GM12865 (cell line): ENCODE measurements around the gene PRG2.

Experiments used
- DNase-seq: peaks from one replicate; pipeline ENCODE4 v3.0.0; 2010; ENCODE audit warnings: low read depth
- H3K4me3 ChIP-seq: 2 replicates; pipeline ENCODE4 v1.5.1; 2011; ENCODE audit warnings: mild to moderate bottlenecking, low read depth, low read length, control low read depth
- TF ChIP-seq, protein P1 (sequence below): IDR thresholded peaks from 2 replicates; pipeline ENCODE4 v1.5.1; 2011; ENCODE audit warnings: low read length, control low read depth, low read depth, inconsistent platforms; ENCODE audit not compliant: insufficient read depth; ENCODE audit errors: missing control alignments

Gene PRG2

DNA sequence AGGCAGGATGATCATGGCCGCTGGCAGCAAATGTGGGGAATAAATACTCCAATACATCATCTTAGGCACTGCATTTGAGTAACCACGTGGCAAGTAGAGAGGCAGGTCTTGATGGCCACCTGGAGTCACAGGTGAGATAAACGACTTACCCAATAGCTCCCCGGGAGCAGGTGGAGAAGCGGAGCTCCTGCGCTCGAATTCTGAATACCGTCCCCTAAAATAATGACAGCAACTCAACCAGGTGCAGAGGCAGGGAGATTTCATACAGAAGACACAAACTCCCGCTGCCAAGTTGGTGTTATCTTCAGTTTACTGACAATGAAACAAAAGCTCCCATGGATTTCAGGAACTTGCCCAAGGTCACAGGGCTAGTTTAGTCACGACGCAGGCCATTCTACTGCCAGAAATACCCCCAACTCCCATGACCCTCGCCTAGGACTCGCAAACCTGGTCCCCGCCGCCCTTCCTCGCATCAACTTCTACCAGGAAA, 36.0 kb upstream of the PRG2 start:
- DNase-seq: peak; percentile 59
- TF ChIP-seq, protein P1, sequence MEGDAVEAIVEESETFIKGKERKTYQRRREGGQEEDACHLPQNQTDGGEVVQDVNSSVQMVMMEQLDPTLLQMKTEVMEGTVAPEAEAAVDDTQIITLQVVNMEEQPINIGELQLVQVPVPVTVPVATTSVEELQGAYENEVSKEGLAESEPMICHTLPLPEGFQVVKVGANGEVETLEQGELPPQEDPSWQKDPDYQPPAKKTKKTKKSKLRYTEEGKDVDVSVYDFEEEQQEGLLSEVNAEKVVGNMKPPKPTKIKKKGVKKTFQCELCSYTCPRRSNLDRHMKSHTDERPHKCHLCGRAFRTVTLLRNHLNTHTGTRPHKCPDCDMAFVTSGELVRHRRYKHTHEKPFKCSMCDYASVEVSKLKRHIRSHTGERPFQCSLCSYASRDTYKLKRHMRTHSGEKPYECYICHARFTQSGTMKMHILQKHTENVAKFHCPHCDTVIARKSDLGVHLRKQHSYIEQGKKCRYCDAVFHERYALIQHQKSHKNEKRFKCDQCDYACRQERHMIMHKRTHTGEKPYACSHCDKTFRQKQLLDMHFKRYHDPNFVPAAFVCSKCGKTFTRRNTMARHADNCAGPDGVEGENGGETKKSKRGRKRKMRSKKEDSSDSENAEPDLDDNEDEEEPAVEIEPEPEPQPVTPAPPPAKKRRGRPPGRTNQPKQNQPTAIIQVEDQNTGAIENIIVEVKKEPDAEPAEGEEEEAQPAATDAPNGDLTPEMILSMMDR: no peak
- H3K4me3 ChIP-seq: peak overlapping the region; percentile 71

DNA sequence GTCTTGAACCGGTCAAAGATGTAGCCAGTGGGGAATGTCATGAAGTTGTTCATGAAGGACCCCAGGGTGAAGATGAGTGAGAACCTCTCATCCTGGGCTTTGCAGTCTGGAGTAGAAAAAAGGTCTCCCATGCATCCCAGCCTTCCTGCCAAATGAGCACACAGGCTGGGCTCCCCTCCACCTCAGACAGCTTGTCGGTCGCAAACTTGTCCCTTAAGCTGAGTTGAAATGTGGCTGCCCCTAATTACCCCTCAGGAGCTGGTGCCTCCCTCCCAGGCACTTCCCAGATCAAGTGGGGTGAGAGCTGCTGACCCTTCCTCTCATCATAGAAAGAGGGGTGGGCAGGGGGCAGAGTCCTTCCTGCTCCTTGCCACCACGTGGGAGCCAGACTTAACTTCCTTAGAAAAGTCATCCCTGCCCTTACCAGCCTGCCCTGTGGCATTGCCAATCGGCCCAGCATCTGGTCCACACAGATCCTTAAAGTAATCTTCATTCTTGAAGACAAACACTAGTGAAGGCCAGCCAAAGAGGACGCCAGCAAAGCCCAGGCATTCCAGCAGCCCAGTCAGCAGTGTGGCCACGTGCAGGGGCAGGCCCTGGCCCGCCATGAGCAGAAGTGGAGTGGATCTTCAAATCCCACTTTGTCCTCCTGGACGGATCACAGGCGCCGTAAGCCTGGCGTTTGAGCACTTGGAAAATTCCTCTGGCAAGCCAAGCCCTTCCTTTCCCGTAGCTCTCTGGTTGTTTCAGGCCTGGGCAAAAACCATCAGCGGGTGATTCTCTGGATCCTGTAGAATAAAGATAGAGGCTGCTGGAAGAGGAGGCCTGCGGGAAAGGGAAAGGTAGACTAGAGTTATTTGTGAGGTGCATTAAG, 35.4 kb upstream of the PRG2 start:
- peak; percentile 33 for DNase-seq
- TF ChIP-seq, protein P1: no peak
- H3K4me3 ChIP-seq: peak overlapping the region; percentile 71

DNA sequence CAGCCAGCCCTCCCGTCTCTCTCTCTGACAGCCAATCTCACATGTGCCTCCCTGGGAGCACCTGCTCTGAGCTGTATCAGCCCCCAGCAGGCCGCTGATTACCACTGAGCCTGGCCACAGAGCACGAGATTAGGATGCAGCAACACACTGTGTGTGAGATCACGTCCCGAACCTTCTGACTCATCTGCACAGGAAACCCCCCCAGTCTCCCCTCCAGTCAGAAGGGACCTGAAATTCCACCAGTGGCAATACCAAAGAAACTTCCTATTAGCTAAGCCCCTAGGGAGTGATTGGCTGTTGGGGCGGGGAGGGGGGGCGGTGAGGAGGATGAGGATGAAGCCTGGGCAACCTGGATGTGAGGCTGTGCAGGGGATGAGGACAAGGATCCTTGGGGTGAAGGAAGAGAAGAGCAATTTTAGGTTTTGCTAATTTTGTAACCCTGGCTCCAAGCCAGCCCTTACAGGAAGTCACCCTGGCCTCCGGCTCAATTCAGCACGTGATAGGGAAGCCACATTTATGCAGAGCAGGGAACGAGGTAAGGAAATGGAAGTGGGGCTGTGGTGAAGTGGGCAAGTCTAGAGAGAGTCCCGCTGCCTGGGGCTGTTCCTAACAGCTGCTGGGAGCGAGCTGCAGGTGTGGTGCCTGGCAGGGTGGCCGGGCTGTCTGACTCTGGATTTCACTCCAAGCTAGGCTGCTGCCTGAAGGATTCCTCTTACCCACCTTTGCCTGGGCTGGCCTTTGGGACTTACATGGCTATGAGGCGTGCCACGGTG, 34.5 kb upstream of the PRG2 start:
- peak; percentile 97 for DNase-seq
- H3K4me3 ChIP-seq: peak overlapping the region; percentile 71
- TF ChIP-seq, protein P1: no peak

DNA sequence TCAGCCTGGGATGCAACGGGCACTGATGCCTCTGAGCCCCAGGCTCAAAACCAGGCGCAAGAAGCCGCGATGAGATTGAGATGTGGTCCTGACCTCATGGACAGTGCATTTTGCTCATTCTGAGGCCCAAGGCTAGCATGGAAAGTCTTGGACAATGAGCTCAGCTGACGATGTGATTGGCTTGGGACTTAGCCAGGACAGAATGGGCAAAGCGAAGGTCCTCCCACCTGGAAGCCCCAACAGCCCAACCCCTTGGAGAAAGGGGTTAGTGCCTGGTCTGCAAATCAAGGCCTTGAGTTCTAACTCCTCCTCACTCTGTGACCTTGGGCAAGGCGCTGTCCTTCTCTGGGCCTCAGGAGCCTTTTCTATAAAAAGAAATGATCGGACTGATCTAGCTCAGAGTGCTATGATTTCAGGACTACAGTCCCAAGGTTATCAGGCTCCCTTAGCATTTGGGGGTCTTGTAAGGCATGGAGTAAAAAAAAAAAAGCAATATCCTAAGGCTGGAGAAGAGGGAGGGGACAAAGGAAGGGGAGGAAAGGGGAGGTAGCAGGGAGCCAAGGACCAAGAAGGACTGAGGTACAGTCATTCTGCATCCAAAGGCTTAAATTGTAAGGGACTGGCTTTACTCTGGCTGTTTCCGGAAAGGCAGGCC, 33.8 kb upstream of the PRG2 start:
- no peak for DNase-seq
- H3K4me3 ChIP-seq: peak overlapping the region; percentile 71
- TF ChIP-seq, protein P1: no peak

- H3K4me3 ChIP-seq: no peak overlapping the region
- TF ChIP-seq, protein P1: no peak
- no peak for DNase-seq
Observed at GRCh38 chr11:57422669-57423068, 32.2 kb upstream of the PRG2 start.

GRCh38 chr11:57421805-57422204, 31.4 kb upstream of the PRG2 start:
- H3K4me3 ChIP-seq: no peak overlapping the region
- no peak for DNase-seq
- TF ChIP-seq, protein P1: no peak
